HuH-7 (cell line): ENCODE results near the gene DEAF1.

Experiments
- DNase-seq: peaks from one replicate; pipeline ENCODE4 v3.0.0; 2011; ENCODE audit warnings: low spot score

DEAF1 gene

DNA sequence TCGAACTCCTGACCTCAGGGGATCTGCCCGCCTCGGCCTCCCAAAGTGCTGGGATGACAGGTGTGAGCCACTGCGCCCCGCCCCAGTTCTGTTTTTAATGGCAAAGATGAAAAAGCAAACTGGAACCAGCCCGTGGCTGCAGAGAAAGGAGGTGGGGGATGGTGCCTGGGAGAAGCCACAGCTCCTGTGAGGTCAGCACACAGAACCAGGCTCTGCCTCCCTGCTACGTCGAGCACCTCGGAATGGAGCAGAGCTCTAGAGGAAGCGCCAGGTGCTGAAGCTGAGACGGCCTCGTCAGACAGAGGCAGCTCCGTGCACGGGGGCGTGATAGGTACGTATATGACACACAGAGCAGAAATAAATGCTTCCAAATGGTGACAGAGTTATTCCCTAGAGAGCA, 49.5 kb downstream of the DEAF1 start:
- no peak for DNase-seq

DNA sequence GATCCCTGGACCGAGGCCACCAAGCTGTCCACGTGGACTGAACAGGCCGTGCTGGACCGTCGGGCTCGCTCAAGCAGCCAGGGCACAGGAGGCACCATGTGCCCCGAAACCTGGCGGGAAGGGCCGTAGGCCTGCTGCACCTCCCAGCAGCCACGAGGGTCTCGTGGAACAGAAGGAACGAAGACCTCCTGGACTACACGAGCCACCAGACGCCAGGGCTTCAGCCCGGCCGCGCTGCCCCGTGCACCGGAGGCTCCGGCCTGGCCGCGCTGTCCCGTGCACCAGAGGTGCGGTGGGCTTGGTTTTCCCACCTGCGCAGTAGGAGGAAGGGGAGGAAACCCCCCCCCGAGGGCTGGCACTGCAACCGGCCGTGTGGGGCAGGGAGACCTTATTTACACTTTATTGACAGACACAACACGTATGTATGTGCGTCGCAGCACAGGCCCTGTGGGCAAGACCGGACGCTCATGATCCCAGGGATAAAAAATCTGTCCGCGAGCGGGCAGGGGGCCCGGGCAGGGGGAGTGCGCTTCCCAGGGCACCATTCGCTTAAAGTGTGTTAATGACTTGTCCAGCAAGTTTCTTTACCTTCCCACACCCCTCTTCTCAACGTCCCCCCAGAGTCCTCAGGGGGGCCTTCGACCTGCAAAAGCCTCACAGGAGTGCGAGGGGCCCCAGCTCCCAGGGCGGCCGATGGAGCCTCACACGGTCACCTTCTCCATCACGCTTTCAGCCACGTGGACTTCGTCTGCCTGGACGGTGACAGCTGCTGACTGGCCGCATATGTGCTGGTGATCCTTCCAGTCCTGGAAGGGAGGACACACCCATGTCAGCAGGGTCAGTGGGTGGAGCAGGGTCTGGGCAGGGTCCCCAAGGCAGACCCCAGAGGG, 50.9 kb downstream of the DEAF1 start:
- no peak for DNase-seq

GRCh38 chr11:643366-643765, 51.7 kb downstream of the DEAF1 start:
- DNase-seq = no peak

DNA sequence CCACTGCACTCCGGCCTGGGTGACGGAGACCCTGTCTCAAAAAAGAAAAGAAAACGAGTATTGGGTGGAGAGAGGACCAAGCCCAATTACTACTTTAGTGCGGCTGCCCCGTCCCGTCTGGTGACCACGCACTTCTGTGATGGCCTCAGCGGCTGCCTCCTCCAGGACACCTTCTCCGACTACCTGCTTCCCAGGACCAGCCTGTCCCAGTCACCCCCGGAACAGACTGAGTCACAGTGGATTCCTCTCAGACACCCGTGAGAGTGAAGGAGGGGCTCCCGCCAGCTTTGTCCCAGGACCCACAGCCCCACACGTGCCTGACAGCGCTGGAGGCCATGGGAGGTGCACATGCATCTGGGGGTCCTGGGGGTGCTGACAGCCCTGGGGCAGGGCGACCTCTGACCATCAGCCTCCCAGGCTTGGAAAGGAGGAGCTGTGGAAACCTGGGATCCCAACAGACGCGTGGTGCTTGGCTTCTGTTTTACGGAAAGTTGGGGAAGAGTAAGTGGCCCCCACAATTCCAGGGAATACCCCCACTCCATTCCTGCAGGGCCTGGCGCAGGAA, 53.1 kb downstream of the DEAF1 start:
- DNase-seq = no peak

GRCh38 chr11:640021-640706, 54.9 kb downstream of the DEAF1 start:
- DNase-seq = no peak

DNA sequence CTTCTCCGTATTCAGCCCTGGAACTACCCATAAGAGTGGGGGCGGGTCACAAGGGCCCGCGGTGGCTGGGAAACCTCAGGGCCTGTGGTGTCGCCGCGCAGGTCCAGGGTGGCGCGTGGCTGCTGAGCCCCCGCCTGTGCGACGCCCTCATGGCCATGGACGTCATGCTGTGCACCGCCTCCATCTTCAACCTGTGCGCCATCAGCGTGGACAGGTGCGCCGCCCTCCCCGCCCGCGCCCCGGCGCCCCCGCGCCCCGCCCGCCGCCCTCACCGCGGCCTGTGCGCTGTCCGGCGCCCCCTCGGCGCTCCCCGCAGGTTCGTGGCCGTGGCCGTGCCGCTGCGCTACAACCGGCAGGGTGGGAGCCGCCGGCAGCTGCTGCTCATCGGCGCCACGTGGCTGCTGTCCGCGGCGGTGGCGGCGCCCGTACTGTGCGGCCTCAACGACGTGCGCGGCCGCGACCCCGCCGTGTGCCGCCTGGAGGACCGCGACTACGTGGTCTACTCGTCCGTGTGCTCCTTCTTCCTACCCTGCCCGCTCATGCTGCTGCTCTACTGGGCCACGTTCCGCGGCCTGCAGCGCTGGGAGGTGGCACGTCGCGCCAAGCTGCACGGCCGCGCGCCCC, 55.6 kb downstream of the DEAF1 start:
- DNase-seq = no peak

GRCh38 chr11:638631-639331, 56.2 kb downstream of the DEAF1 start:
- DNase-seq = no peak

GRCh38 chr11:637593-638521, 57.2 kb downstream of the DEAF1 start:
- no peak for DNase-seq

DNA sequence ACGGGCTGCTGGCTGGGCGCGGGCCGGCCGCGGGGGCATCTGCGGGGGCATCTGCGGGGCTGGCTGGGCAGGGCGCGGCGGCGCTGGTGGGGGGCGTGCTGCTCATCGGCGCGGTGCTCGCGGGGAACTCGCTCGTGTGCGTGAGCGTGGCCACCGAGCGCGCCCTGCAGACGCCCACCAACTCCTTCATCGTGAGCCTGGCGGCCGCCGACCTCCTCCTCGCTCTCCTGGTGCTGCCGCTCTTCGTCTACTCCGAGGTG, 57.8 kb downstream of the DEAF1 start:
- no peak for DNase-seq

- DNase-seq = no peak
Measured at GRCh38 chr11:636511-637332, 58.3 kb downstream of the DEAF1 start, which contains the start of gene DRD4. TSS of gene DRD4 (plus strand) at chr11:637269. CDS start at chr11:637305, 36 bp downstream.

DNA sequence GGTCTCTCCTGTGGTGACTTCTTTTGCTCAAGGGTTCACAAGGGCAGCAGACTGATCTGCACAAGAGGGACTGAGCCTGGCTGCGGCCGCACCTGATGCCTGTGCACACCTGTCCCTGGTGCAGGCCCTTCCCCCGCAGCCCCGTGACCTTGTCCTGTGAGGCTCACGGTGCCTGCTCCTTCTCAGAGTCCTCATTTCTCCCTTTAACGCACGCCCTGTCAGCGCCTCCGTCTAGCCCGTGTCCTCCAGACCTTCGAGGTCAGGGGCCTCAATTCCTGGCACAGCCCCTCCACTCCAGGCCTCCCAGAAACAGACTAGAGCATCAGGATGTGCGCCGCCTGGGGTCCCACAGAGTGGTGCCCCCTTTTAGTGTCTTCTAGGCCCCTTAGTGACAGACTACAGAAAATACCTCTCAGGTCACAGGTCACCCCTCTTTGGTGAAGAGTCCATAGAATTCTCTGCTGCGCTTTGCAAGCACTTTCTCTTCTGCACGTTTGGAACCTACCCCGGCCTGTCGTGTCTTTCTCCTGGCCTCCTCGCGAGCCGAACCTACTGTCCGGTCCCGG, 59.0 kb downstream of the DEAF1 start:
- no peak for DNase-seq

- DNase-seq = no peak
Measured at GRCh38 chr11:630871-631270, 64.2 kb downstream of the DEAF1 start.

DNA sequence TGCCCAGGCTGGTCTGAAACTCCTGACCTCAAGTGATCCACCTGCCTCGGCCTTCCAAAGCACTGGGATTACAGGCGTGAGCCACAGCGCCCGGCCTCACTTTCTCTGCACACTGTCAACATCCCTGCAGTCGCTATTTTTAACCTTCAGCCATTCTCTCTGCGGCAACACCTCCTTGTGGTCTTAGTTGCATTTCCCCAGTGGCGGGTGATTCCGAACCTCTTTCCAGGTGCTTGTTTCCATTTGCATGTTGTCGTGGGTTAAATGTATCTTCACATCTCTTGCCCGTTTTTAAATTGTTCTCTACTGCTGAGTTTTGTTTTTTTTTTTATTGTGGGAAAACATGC, 65.8 kb downstream of the DEAF1 start:
- DNase-seq = no peak

DNA sequence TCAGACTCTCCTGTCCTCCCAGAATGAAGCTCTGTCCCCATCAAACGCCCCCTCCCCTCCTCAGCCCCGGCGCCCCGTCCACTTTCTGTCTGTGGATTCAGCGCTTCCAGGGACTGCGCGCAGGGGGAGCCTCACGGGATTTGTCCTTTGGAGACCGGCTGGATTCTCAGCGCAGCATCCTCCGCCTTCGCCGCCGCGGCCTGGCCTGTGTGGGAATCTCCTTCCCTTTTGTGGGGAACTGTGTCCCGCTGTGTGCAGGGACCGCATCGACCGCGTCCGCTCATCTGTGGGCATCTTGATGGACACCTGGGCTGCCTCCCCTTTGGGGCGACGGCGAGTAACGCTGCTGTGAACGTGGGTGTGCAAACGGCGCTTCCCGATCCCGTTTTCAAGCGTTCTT, 67.0 kb downstream of the DEAF1 start:
- no peak for DNase-seq

GRCh38 chr11:627308-627576, 67.8 kb downstream of the DEAF1 start:
- no peak for DNase-seq

- no peak for DNase-seq
Measured at GRCh38 chr11:626475-627307, 68.3 kb downstream of the DEAF1 start, which contains the start of gene SCT. TSS of gene SCT (minus strand) at chr11:627181. CDS start at chr11:627143, 38 bp downstream.

DNA sequence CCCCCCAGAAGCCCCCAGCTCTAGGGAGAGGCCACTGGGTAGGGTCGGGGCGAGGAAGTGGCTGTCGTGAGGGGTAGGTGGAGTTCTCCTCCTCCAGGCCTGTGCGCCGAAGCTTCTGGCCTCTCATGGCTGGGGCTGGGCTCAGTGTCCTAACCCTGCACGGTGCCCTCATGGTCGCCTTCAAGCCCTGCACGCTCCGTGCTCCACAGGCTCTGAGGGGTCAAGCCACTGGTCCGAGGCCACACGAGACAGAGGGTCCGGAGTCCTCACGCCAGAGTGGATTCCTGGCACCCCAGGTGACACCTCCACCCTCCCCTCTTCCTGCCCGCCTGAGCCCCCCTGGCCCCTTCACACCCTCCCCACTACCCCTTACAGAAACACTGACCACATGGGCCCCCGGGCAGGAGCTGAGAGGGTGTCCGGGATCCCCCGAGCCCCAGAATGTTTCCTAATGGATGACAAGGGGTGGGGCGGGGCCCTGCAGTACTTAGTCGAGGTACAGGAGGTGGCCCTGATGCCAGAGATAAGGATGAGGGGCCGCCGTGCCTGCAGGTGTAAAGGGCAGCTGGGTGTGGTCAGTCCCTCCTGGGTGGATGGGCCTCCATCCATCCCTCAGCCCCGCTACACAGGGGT, 69.3 kb downstream of the DEAF1 start:
- DNase-seq = peak; percentile 48

GRCh38 chr11:624705-625635, 70.1 kb downstream of the DEAF1 start, which contains the start of gene CDHR5:
TSS of gene CDHR5 (minus strand) at chr11:624955. CDS start at chr11:624902, 53 bp downstream.
- peak; percentile 89 for DNase-seq
